SK-N-SH (cell line): ENCODE data around the gene CATSPERD. TPM values are rescaled to one million over a fixed set of nuclear protein-coding genes. Genes with fewer than 3 reads are reported as not detected.
A peak's percentile ranks its signal among the peaks of the same experiment; 100 is the strongest.

Experiments used
- CTCF ChIA-PET: fragments of 300-600, 350-600 bp; formaldehyde crosslinking; extraction: SDS; loops from one replicate; lab custom pipeline; 2021; lab: Yijun Ruan, JAX
- POLR2A ChIA-PET: fragments of 350-600 bp; sonication (Branson Sonifier 250); formaldehyde crosslinking; extraction: SDS; loops from one replicate; lab custom pipeline; 2020; ENCODE audit warnings: antibody characterized with exemption, inconsistent platforms; lab: Yijun Ruan, JAX
- DNase-seq: peaks from one replicate; pipeline ENCODE4 v3.0.0; 2012
- H2AFZ ChIP-seq: fragments of 200-600 bp; sonication (generic); 2 replicates; pipeline ENCODE4 v1.8.1; 2016; ENCODE audit warnings: antibody characterized with exemption, mild to moderate bottlenecking, low read depth
- H3F3A ChIP-seq: fragments of 200-600 bp; sonication (generic); replicated peaks from 2 replicates; pipeline ENCODE3; 2016; ENCODE audit warnings: antibody characterized with exemption, mild to moderate bottlenecking; ENCODE audit not compliant: insufficient read depth
- H3K27ac ChIP-seq, 2 experiments: fragments of 200-500 bp in 1 of 2; fragments of 200-600 bp in 1 of 2; sonication (Bioruptor generic) in 1 of 2; sonication (generic), shearing (Covaris generic) in 1 of 2; 2 replicates each; pipeline versions ENCODE4 v1.5.1 to v1.6.1; 2014 to 2016; ENCODE audit warnings: low read depth in 2 of 2, inconsistent platforms in 1 of 2, low read length in 1 of 2, mild to moderate bottlenecking in 1 of 2, mixed read lengths in 1 of 2
- H3K27me3 ChIP-seq: fragments of 200-600 bp; sonication (generic), shearing (Covaris generic); 2 replicates; pipeline ENCODE4 v1.6.1; 2016; ENCODE audit warnings: mixed run types; ENCODE audit not compliant: insufficient read depth
- H3K36me3 ChIP-seq, 2 experiments: fragments of 200-500 bp in 1 of 2; fragments of 200-600 bp in 1 of 2; sonication (Bioruptor generic) in 1 of 2; sonication (generic) in 1 of 2; replicated peaks in 1 of 2; 2 replicates each; pipeline versions ENCODE3 to v1.5.1; 2014 to 2016; ENCODE audit warnings: low read length in 1 of 2, mild to moderate bottlenecking in 1 of 2; ENCODE audit not compliant: insufficient read depth in 2 of 2, control insufficient read depth in 1 of 2
- H3K4me1 ChIP-seq, 2 experiments: fragments of 200-500 bp in 1 of 2; fragments of 200-600 bp in 1 of 2; sonication (Bioruptor generic) in 1 of 2; sonication (generic), shearing (Covaris generic) in 1 of 2; 2 replicates each; pipeline versions ENCODE4 v1.5.1 to v1.6.1; 2014 to 2016; ENCODE audit warnings: low read depth in 1 of 2, low read length in 1 of 2, mixed run types in 1 of 2; ENCODE audit not compliant: insufficient read depth in 2 of 2, control insufficient read depth in 1 of 2
- H3K4me2 ChIP-seq: fragments of 200-600 bp; sonication (generic), shearing (Covaris generic); 2 replicates; pipeline ENCODE4 v1.6.1; 2017; ENCODE audit warnings: mixed run types
- H3K4me3 ChIP-seq, 2 experiments: fragments of 200-500 bp in 1 of 2; fragments of 200-600 bp in 1 of 2; sonication (Bioruptor generic) in 1 of 2; sonication (generic), shearing (Covaris generic) in 1 of 2; 2 replicates each; pipeline versions ENCODE4 v1.5.1 to v1.8.1; 2014 to 2016; ENCODE audit warnings: low read depth in 2 of 2, inconsistent platforms in 1 of 2, low read length in 1 of 2, mild to moderate bottlenecking in 1 of 2, mixed read lengths in 1 of 2, moderate library complexity in 1 of 2
- H3K79me2 ChIP-seq: fragments of 200-600 bp; sonication (generic); 2 replicates; pipeline ENCODE4 v1.8.1; 2017; ENCODE audit warnings: mild to moderate bottlenecking; ENCODE audit not compliant: insufficient read depth
- H3K9ac ChIP-seq: fragments of 200-600 bp; sonication (generic); 2 replicates; pipeline ENCODE4 v1.6.1; 2017; ENCODE audit warnings: mixed run types
- H3K9me2 ChIP-seq: fragments of 200-600 bp; sonication (generic); 2 replicates; pipeline ENCODE4 v1.6.1; 2017; ENCODE audit warnings: mixed run types
- H3K9me3 ChIP-seq: fragments of 200-600 bp; sonication (generic); 2 replicates; pipeline ENCODE4 v1.6.1; 2017; ENCODE audit warnings: mixed run types, mild to moderate bottlenecking, moderate library complexity
- H4K20me1 ChIP-seq: fragments of 200-600 bp; sonication (generic); 2 replicates; pipeline ENCODE4 v1.6.1; 2017; ENCODE audit warnings: mild to moderate bottlenecking, mixed run types; ENCODE audit not compliant: insufficient read depth
- CHD2 ChIP-seq: fragments of 150-350 bp; IDR thresholded peaks from 2 replicates; pipeline ENCODE4 v1.6.1; 2018; ENCODE audit warnings: low read length; ENCODE audit not compliant: partially characterized antibody
- ELF1 ChIP-seq: IDR thresholded peaks from 2 replicates; pipeline ENCODE4 v1.4.0; 2012
- EZH2phosphoT487 ChIP-seq: fragments of 200-600 bp; sonication (generic); IDR thresholded peaks from 2 replicates; pipeline ENCODE4 v1.6.1; 2017; ENCODE audit warnings: low read depth, mixed run types, mild to moderate bottlenecking, antibody characterized with exemption, moderate library complexity, borderline replicate concordance
- FOXM1 ChIP-seq: IDR thresholded peaks from 2 replicates; pipeline ENCODE4 v1.4.0; 2012; ENCODE audit warnings: low read depth, mild to moderate bottlenecking
- GABPA ChIP-seq: IDR thresholded peaks from 2 replicates; pipeline ENCODE4 v1.4.0; 2012; ENCODE audit warnings: low read depth, mild to moderate bottlenecking
- GATA2 ChIP-seq: sonication (generic); formaldehyde crosslinking; IDR thresholded peaks from 2 replicates; pipeline ENCODE4 v1.5.0; 2020; ENCODE audit warnings: mild to moderate bottlenecking, missing genetic modification reagents
- MXI1 ChIP-seq: IDR thresholded peaks from 2 replicates; pipeline ENCODE4 v1.6.1; 2012; ENCODE audit warnings: mild to moderate bottlenecking, low read depth, low read length, improper control_type of control experiment
- NFIC ChIP-seq: IDR thresholded peaks from 2 replicates; pipeline ENCODE4 v1.4.0; 2012; ENCODE audit warnings: borderline replicate concordance
- RAD21 ChIP-seq: IDR thresholded peaks from 2 replicates; pipeline ENCODE4 v1.6.1; 2012; ENCODE audit warnings: mild to moderate bottlenecking, low read length
- RCOR1 ChIP-seq: fragments of 150-350 bp; IDR thresholded peaks from 2 replicates; pipeline ENCODE4 v1.6.1; 2017; ENCODE audit warnings: antibody characterized with exemption, low read length
- RFX5 ChIP-seq: IDR thresholded peaks from 2 replicates; pipeline ENCODE4 v1.6.1; 2012; ENCODE audit warnings: mild to moderate bottlenecking, improper control_type of control experiment, low read length
- RXRA ChIP-seq: IDR thresholded peaks from 2 replicates; pipeline ENCODE4 v1.4.0; 2012; ENCODE audit warnings: low read depth, mild to moderate bottlenecking, borderline replicate concordance
- SMC3 ChIP-seq: IDR thresholded peaks from 2 replicates; pipeline ENCODE4 v1.6.1; 2012; ENCODE audit warnings: low read depth, low read length, improper control_type of control experiment
- TAF1 ChIP-seq: IDR thresholded peaks from 2 replicates; pipeline ENCODE4 v1.6.1; 2012; ENCODE audit warnings: low read depth, mild to moderate bottlenecking, low read length, moderate library complexity, borderline replicate concordance
- TCF12 ChIP-seq: IDR thresholded peaks from 2 replicates; pipeline ENCODE4 v1.4.0; 2012
- TEAD4 ChIP-seq: IDR thresholded peaks from 2 replicates; pipeline ENCODE4 v1.4.0; 2012; ENCODE audit warnings: mild to moderate bottlenecking, borderline replicate concordance; ENCODE audit not compliant: insufficient read depth
- WGBS: methylation state at CpG from one replicate; pipeline ENCODE4 v1.1.6; 2017; ENCODE audit warnings: low lambda C conversion rate; 5-methylcytosine and 5-hydroxymethylcytosine counted together
- polyA plus RNA-seq, 3 experiments: library from polyadenylated mRNA; depleted of rRNA; stranded (reverse); fragments of >200 nt; gene quantifications; 2 replicates each; pipeline ENCODE4 v1.2.3, GENCODE V29; 2012
- TF ChIP-seq, protein P1 (sequence below): IDR thresholded peaks from 2 replicates; pipeline ENCODE4; 2012
- TF ChIP-seq, protein P2 (sequence below): IDR thresholded peaks from 2 replicates; pipeline ENCODE4 v1.4.0; 2012; ENCODE audit warnings: low read depth
- TF ChIP-seq, protein P3 (sequence below): fragments of 200-600 bp; sonication (generic); IDR thresholded peaks from 2 replicates; pipeline ENCODE4 v1.6.1; 2017; ENCODE audit warnings: antibody characterized with exemption, mild to moderate bottlenecking, moderate library complexity
- TF ChIP-seq, protein P4 (sequence below): IDR thresholded peaks from 2 replicates; pipeline ENCODE4 v1.4.0; 2012; ENCODE audit warnings: low read depth, borderline replicate concordance

Gene CATSPERD
- polyA plus RNA-seq, 1 of the 3 experiments (the other 2 are of a cell fraction) = not detected

DNA sequence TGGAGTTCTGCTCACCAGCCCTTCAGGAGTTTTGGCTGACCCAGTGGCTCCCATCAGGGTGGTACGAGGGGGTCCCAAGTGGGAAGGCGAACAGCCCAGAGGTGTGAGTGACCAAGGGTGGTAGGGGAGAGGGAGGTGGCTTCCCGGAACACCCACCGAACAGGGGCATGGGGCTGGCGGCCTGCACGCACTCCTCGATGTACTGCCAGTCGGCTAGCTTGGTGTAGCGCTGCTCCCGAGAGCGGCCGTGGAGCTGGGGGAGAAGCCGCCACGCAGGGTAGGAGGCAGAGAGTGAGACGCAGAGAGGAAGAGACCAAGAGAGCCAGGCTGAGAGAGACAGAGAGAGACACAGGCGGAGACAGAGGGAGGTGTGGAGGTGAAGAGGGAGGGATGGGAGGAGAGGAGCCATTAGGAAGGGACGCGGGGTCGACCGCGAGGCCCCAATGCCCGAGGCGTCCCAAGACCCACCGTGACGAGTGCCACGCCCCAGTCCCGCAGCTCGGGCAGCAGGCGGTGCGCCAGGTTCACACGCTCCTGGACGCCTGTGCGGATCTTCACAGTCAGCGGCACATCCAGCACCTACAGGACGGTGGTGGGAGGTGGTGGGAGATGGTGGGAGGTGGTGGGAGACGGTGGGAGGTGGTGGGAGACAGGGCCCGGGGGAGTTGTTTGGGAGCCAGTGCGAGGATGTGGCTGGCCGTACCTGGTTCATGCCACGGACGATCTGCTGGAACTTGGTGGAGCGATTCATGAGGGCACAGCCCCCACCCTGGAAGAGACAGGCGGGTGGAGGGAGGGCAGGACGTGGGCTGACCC lies 66.4 kb downstream of the CATSPERD start:
- Histone ChIP-seq H3K4me1 (peaks cover 0 to 8% of the 10 kb centered on the region in 2 experiments; a peak in 1 of 4 replicates), H3K4me2 (no peak overlapping the region), H3K9me3 (no peaks in the 10 kb centered on the region), H3K27me3 (no peaks in the 10 kb centered on the region), H3K27ac (no peak overlapping the region), H3F3A (no peaks in the 10 kb centered on the region), H4K20me1 (0 out of 2 replicates have a peak, but pooled peaks cover 5% of the 10 kb centered on the region), H3K79me2 (peaks cover 8% of the 10 kb centered on the region; the same call in 1 of the 2 replicates)
- 94% methylated on average over 41 of the region's 44 CpGs for WGBS
- DNase-seq = no peak
- POLR2A ChIA-PET = no interaction called here
- TF ChIP-seq TEAD4 = no peak
- TF ChIP-seq, protein P1, sequence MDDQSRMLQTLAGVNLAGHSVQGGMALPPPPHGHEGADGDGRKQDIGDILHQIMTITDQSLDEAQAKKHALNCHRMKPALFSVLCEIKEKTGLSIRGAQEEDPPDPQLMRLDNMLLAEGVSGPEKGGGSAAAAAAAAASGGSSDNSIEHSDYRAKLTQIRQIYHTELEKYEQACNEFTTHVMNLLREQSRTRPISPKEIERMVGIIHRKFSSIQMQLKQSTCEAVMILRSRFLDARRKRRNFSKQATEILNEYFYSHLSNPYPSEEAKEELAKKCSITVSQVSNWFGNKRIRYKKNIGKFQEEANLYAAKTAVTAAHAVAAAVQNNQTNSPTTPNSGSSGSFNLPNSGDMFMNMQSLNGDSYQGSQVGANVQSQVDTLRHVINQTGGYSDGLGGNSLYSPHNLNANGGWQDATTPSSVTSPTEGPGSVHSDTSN = no peak
- no peak for TF ChIP-seq RCOR1
- no peak for TF ChIP-seq TAF1
- TF ChIP-seq, protein P2, sequence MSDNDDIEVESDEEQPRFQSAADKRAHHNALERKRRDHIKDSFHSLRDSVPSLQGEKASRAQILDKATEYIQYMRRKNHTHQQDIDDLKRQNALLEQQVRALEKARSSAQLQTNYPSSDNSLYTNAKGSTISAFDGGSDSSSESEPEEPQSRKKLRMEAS = no peak
- no peak for TF ChIP-seq TCF12
- TF ChIP-seq MXI1 = no peak
- TF ChIP-seq FOXM1 = no peak
- no peak for TF ChIP-seq SMC3
- TF ChIP-seq EZH2phosphoT487 = no peak
- no peak for TF ChIP-seq GABPA
- TF ChIP-seq CHD2 = no peak
- TF ChIP-seq NFIC = no peak
- no peak for TF ChIP-seq ELF1
- TF ChIP-seq RAD21 = no peak
- TF ChIP-seq, all 33 proteins: peak for 0
- Histone ChIP-seq H3K9ac (no peak overlapping the region), H2AFZ (no peak overlapping the region), H3K36me3 (peaks cover 0 to 47% of the 10 kb centered on the region in 2 experiments), H3K4me3 (no peak overlapping the region), H3K9me2 (no peaks in the 10 kb centered on the region)
- CTCF ChIA-PET = no interaction called here

DNA sequence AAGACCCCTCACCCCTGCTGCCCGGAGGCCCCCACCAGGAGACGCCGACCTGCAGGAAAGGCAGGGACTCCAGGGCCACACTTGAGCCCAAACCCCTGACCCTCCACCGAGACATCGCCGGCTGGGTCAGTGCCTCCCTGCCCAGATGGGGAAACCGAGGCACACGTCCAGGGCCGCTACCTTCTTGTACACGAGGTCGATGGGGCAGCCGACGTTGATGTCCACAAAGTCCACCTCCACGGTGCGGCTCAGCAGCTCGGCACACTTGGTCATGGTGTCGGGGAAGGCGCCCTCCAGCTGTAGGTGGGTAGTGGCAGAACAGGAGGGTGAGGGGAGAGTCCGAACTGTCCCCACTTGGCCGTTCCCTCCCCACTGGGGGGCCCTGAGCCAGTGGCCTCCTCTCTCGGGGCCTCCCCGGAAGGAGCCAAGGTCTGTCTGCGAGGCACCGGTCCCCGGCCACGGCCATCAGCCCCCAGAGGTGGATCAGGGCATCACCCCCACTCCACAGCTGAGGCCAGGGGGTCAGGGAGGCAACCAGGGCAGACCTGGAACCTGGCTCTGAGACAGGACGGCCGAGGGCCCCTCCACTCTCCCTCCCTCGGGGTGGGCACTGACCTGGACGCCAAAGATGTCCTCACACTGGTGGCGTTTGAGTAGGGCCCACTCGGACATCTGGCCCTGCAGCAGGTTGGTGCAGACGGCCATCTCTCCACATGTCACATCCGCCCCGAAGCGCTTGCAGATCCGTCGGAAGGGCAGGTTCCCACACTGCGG lies 67.2 kb downstream of the CATSPERD start:
- no peak overlapping the region for H3K9ac ChIP-seq
- H3F3A ChIP-seq = no peaks in the 10 kb centered on the region
- no peak overlapping the region for H2AFZ ChIP-seq
- H3K9me2 ChIP-seq = no peaks in the 10 kb centered on the region
- no peak overlapping the region for H3K27ac ChIP-seq
- no peak overlapping the region for H3K4me3 ChIP-seq
- peaks cover 0 to 47% of the 10 kb centered on the region in 2 experiments for H3K36me3 ChIP-seq
- ChIA-PET CTCF (interaction anchor here (1.4 to 1.6 kb wide), 2 partner anchors 13 to 17 kb away, joined by 5 read pairs; partner anchors contain the start of gene NRTN), POLR2A (no interaction called here)
- H3K27me3 ChIP-seq = no peaks in the 10 kb centered on the region
- no peak overlapping the region for H3K4me2 ChIP-seq
- no peaks in the 10 kb centered on the region for H3K9me3 ChIP-seq
- peaks cover 8% of the 10 kb centered on the region; the same call in 1 of the 2 replicates for H3K79me2 ChIP-seq
- peaks cover 0 to 8% of the 10 kb centered on the region in 2 experiments; a peak in 1 of 4 replicates for H3K4me1 ChIP-seq
- DNase-seq = peak; percentile 27
- H4K20me1 ChIP-seq = 0 out of 2 replicates have a peak, but pooled peaks cover 5% of the 10 kb centered on the region
- WGBS = 95% methylated on average over 16 of the region's 39 CpGs
- TF ChIP-seq, protein P3, sequence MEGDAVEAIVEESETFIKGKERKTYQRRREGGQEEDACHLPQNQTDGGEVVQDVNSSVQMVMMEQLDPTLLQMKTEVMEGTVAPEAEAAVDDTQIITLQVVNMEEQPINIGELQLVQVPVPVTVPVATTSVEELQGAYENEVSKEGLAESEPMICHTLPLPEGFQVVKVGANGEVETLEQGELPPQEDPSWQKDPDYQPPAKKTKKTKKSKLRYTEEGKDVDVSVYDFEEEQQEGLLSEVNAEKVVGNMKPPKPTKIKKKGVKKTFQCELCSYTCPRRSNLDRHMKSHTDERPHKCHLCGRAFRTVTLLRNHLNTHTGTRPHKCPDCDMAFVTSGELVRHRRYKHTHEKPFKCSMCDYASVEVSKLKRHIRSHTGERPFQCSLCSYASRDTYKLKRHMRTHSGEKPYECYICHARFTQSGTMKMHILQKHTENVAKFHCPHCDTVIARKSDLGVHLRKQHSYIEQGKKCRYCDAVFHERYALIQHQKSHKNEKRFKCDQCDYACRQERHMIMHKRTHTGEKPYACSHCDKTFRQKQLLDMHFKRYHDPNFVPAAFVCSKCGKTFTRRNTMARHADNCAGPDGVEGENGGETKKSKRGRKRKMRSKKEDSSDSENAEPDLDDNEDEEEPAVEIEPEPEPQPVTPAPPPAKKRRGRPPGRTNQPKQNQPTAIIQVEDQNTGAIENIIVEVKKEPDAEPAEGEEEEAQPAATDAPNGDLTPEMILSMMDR = no peak
- no peak for TF ChIP-seq CHD2
- TF ChIP-seq, protein P4, sequence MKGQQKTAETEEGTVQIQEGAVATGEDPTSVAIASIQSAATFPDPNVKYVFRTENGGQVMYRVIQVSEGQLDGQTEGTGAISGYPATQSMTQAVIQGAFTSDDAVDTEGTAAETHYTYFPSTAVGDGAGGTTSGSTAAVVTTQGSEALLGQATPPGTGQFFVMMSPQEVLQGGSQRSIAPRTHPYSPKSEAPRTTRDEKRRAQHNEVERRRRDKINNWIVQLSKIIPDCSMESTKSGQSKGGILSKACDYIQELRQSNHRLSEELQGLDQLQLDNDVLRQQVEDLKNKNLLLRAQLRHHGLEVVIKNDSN = no peak
- TF ChIP-seq RCOR1 = no peak
- no peak for TF ChIP-seq RFX5
- no peak for TF ChIP-seq TAF1
- TF ChIP-seq, protein P1 = no peak
- TF ChIP-seq NFIC = no peak
- no peak for TF ChIP-seq RXRA
- TF ChIP-seq FOXM1 = no peak
- TF ChIP-seq GATA2 (CRISPR knock-in tag) = no peak
- TF ChIP-seq TEAD4 = no peak
